ENCODE data around the gene SLC1A2. TPM values are rescaled to one million over a fixed set of nuclear protein-coding genes. Genes with fewer than 3 reads are reported as not detected.

SLC1A2 gene
- total RNA-seq (2022; extraction: Qiagen RNA extraction; ENCODE audit: low read depth): 0.03 to 0.12 TPM (median 0.08 TPM) in 5 replicates

GRCh38 chr11:35419184-35419829, at the start of gene SLC1A2:
Gene SLC1A2, minus strand, starts transcription at chr11:35419558. Its CDS starts 592 bp downstream, at chr11:35418966.

Other genes starting within 250 kb of the SLC1A2 start
- gene PAMR1, start 106.1 kb upstream of the SLC1A2 start, total RNA-seq (2022; extraction: Qiagen RNA extraction; ENCODE audit: low read depth): not detected in 5 replicates
- 26.4 to 46.4 TPM (median 40.3 TPM) in 5 replicates for gene FJX1, start 198.9 kb upstream of the SLC1A2 start, total RNA-seq (2022; extraction: Qiagen RNA extraction; ENCODE audit: low read depth)
- 22.5 to 29.0 TPM (median 27.1 TPM) in 5 replicates for gene TRIM44, start 243.2 kb upstream of the SLC1A2 start, total RNA-seq (2022; extraction: Qiagen RNA extraction; ENCODE audit: low read depth)